ENCODE measurements around the gene NFAT5.
"Not testable (repeated sequence)": the region's sequence is repeated elsewhere in the genome, so short reads cannot be mapped to it uniquely, and the experiment has no call there.

NFAT5 gene

DNA sequence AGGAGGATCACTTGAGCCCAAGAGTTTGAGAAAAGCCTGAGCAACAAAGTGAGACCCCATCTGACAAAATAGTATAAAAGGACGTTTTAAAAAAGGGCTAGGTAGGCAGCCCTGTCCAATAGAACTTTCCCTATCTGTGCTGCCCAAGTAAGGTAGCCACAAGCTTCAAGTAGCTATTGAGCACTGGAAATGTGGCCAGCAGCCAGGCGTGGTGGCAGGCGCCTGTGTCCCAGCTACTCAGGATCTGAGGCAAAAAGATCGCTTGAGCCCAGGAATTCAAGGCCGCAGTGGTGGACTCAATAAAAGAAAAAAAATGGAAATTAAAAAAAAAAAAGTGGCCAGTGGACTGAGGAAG lies 162.1 kb downstream of the NFAT5 start:
- peak overlapping the region; percentile 86 for H3K27ac ChIP-seq (ENCODE audit: low read length)
- DNase-seq (no peak), ATAC-seq (ENCODE audit: insufficient read depth, low read depth) (no peak)
- no peaks in the 10 kb centered on the region for H3K27me3 ChIP-seq (ENCODE audit: insufficient read depth, low read length, poor library complexity)
- no peaks in the 10 kb centered on the region for H3K36me3 ChIP-seq (ENCODE audit: insufficient read depth, low read length)
- H4K20me1 ChIP-seq (ENCODE audit: insufficient read depth, low read length) = no peaks in the 10 kb centered on the region
- peak overlapping the region; percentile 58 for H3K9ac ChIP-seq (ENCODE audit: low read depth, low read length)
- peaks cover 33% of the 10 kb centered on the region for H3K4me1 ChIP-seq (ENCODE audit: insufficient read depth, low read length)
- peak overlapping the region; percentile 84 for H3K4me2 ChIP-seq (ENCODE audit: insufficient read depth, low read length)
- TF ChIP-seq, protein P1, sequence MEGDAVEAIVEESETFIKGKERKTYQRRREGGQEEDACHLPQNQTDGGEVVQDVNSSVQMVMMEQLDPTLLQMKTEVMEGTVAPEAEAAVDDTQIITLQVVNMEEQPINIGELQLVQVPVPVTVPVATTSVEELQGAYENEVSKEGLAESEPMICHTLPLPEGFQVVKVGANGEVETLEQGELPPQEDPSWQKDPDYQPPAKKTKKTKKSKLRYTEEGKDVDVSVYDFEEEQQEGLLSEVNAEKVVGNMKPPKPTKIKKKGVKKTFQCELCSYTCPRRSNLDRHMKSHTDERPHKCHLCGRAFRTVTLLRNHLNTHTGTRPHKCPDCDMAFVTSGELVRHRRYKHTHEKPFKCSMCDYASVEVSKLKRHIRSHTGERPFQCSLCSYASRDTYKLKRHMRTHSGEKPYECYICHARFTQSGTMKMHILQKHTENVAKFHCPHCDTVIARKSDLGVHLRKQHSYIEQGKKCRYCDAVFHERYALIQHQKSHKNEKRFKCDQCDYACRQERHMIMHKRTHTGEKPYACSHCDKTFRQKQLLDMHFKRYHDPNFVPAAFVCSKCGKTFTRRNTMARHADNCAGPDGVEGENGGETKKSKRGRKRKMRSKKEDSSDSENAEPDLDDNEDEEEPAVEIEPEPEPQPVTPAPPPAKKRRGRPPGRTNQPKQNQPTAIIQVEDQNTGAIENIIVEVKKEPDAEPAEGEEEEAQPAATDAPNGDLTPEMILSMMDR (IDR thresholded peaks at IDR 0.05; ENCODE audit: borderline replicate concordance, extremely low read depth, low read length, poor library complexity, severe bottlenecking) = no peak
- TF ChIP-seq EZH2 (IDR thresholded peaks at IDR 0.05; ENCODE audit: borderline replicate concordance, low read depth, low read length, severe bottlenecking) = no peak
- no peaks in the 10 kb centered on the region for H3K9me3 ChIP-seq (ENCODE audit: insufficient read depth, low read length, severe bottlenecking)
- H2AFZ ChIP-seq (ENCODE audit: low read depth, low read length) = no peak overlapping the region
- peak overlapping the region in 1 of 2 experiments; percentile 61; a peak in 1 of 4 replicates for H3K4me3 ChIP-seq (ENCODE audit: low read depth in 1 of 2, low read length in 2 of 2)
- peaks cover 7% of the 10 kb centered on the region for H3K79me2 ChIP-seq (ENCODE audit: insufficient read depth, low read length)

DNA sequence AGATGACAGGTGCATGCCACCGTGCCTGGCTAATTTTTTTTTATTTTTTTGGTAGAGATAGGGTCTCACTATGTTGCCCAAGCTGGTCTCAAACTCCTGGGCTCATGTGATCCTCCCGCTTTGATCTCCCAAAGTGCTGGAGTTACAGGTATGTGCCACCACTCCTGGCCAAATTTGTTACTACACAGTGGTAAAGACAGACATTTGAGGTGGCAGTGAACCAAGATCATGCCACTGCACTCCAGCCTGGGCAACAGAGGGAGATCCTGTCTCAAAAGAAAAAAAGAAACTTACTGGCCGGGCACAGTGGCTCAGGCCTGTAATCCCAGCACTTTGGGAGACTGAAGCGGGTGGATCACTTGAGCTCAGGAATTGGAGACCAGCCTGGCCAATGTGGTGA lies 163.3 kb downstream of the NFAT5 start:
- H3K4me3 ChIP-seq (ENCODE audit: low read depth in 1 of 2, low read length in 2 of 2); H4K20me1 ChIP-seq (ENCODE audit: insufficient read depth, low read length); DNase-seq; H3K36me3 ChIP-seq (ENCODE audit: insufficient read depth, low read length); H3K27me3 ChIP-seq (ENCODE audit: insufficient read depth, low read length, poor library complexity); H3K9me3 ChIP-seq (ENCODE audit: insufficient read depth, low read length, severe bottlenecking); H3K9ac ChIP-seq (ENCODE audit: low read depth, low read length); H3K4me2 ChIP-seq (ENCODE audit: insufficient read depth, low read length); H3K27ac ChIP-seq (ENCODE audit: low read length); H2AFZ ChIP-seq (ENCODE audit: low read depth, low read length); ATAC-seq (ENCODE audit: insufficient read depth, low read depth); H3K79me2 ChIP-seq (ENCODE audit: insufficient read depth, low read length): not testable (repeated sequence)
- peaks cover 33% of the 10 kb centered on the region for H3K4me1 ChIP-seq (ENCODE audit: insufficient read depth, low read length)

DNA sequence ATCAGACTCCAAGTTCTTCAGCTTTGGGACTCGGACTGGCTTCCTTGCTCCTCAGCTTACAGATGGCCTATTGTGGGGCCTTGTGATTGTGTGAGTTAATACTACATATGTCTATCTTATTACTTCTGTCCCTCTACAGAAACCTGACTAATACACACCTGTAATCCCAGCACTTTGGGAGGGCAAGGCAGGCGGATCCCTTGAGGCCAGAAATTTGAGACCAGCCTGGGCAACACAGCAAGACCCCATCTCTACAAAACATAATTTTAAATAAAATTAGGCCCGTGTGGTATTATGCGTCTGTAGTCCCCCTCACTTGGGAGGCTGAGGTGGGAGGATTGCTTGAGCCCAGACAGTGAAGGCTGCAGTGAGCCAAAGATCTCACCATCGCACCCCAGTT lies 165.5 kb downstream of the NFAT5 start:
- not testable (repeated sequence) for H4K20me1 ChIP-seq (ENCODE audit: insufficient read depth, low read length); H3K9me3 ChIP-seq (ENCODE audit: insufficient read depth, low read length, severe bottlenecking); H3K27ac ChIP-seq (ENCODE audit: low read length); H3K36me3 ChIP-seq (ENCODE audit: insufficient read depth, low read length); H3K4me3 ChIP-seq (ENCODE audit: low read depth in 1 of 2, low read length in 2 of 2); H3K27me3 ChIP-seq (ENCODE audit: insufficient read depth, low read length, poor library complexity); H3K4me2 ChIP-seq (ENCODE audit: insufficient read depth, low read length); DNase-seq; H2AFZ ChIP-seq (ENCODE audit: low read depth, low read length); H3K9ac ChIP-seq (ENCODE audit: low read depth, low read length); H3K79me2 ChIP-seq (ENCODE audit: insufficient read depth, low read length); ATAC-seq (ENCODE audit: insufficient read depth, low read depth)
- peaks cover 22% of the 10 kb centered on the region for H3K4me1 ChIP-seq (ENCODE audit: insufficient read depth, low read length)

DNA sequence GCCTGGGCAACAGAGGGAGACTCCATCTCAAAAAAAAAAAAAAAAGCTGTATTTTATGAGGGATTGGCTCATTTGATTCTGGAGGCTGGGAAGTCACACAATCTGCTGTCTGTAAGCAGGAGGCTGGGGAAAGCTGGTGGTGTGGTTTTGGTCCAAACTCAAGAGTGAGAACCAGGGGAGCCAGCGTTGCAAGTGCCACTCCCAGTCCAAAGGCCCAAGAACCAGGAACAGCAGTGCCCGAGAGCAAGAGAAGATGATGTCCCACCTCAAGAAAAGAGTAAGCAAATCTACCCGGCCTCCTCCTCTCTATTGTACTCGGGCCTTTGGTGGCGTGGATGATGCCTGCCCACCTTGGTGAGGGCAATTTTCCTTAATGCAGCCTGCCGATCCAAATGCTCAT lies 166.3 kb downstream of the NFAT5 start:
- H3K27me3 ChIP-seq (ENCODE audit: insufficient read depth, low read length, poor library complexity) = no peaks in the 10 kb centered on the region
- H3K36me3 ChIP-seq (ENCODE audit: insufficient read depth, low read length) = no peaks in the 10 kb centered on the region
- H3K9me3 ChIP-seq (ENCODE audit: insufficient read depth, low read length, severe bottlenecking) = no peaks in the 10 kb centered on the region
- no peak for DNase-seq
- H2AFZ ChIP-seq (ENCODE audit: low read depth, low read length) = no peak overlapping the region
- H3K4me2 ChIP-seq (ENCODE audit: insufficient read depth, low read length) = no peak overlapping the region
- peaks cover 13% of the 10 kb centered on the region for H3K4me1 ChIP-seq (ENCODE audit: insufficient read depth, low read length)
- TF ChIP-seq, protein P1 (IDR thresholded peaks at IDR 0.05; ENCODE audit: borderline replicate concordance, extremely low read depth, low read length, poor library complexity, severe bottlenecking) = no peak
- no peak for TF ChIP-seq EZH2 (IDR thresholded peaks at IDR 0.05; ENCODE audit: borderline replicate concordance, low read depth, low read length, severe bottlenecking)
- no peak overlapping the region for H3K9ac ChIP-seq (ENCODE audit: low read depth, low read length)
- ATAC-seq (ENCODE audit: insufficient read depth, low read depth) = no peak
- no peaks in the 10 kb centered on the region for H4K20me1 ChIP-seq (ENCODE audit: insufficient read depth, low read length)
- H3K79me2 ChIP-seq (ENCODE audit: insufficient read depth, low read length) = peaks cover 7% of the 10 kb centered on the region
- H3K27ac ChIP-seq (ENCODE audit: low read length) = no peak overlapping the region
- no peak overlapping the region for H3K4me3 ChIP-seq (ENCODE audit: low read depth in 1 of 2, low read length in 2 of 2)

Data from DND-41 (cell line).